CD4-positive, alpha-beta T cell treated with Interleukin-10 for 1 hour (primary cell): Measurements from ENCODE around the gene CAMK2G.

Experiments used
- DNase-seq: peaks from one replicate; pipeline ENCODE4 v3.0.0-alpha.2; 2020

Gene CAMK2G

DNA sequence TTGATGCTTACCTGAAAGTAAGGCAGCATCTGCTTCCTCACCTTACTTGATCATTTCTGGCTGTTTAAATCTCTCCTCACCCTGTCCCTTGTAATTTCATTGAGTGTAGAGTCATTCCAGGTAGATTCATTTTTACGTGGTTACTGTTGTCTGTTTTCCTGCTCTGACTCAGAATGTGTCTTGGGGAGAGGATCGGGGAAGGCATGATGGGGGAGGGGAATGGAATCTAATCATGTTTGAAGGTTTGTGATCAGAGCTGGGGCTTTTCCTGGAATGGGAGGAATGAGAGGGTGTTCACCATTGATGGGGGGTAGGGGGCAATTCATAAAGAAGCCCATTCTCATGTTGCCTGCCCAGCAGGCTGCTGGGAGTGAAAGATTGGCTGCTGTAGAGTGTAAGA lies 111.4 kb downstream of the CAMK2G start:
- DNase-seq, result no peak
